Limb (tissue), 2 donors: Measurements from ENCODE around the gene SLC9C2.
"Not testable (repeated sequence)": the region's sequence is repeated elsewhere in the genome, so short reads cannot be mapped to it uniquely, and the experiment has no call there.

Experiments
- DNase-seq, 2 donors: peaks; one replicate each; pipeline ENCODE4 v3.0.0-alpha.2; 2016; ENCODE audit errors: extremely low spot score in 2 of 2

SLC9C2 gene

GRCh38 chr1:173581383-173582079 lies 21.3 kb downstream of the SLC9C2 start:
- no peak for DNase-seq

GRCh38 chr1:173580658-173581057 lies 22.2 kb downstream of the SLC9C2 start:
- DNase-seq, result no peak

DNA sequence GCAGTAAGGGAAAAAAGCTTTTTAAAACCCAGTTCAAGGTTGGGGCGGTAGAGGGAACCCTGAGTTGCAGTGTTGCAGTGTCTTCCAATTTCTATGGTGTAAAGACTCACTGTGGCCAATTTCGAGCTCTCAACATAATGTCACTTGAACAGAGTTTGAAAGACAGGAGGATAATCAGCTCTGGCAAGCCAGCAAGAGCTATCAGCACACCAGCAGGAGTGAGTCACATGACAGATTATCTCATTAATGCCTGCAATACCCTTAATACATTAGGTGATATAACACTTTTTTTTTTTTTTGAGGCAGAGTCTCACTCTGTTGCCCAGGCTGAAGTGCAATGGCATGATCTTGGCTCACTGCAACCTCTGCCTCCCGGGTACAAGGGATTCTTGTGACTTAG lies 22.8 kb downstream of the SLC9C2 start:
- no peak for DNase-seq

DNA sequence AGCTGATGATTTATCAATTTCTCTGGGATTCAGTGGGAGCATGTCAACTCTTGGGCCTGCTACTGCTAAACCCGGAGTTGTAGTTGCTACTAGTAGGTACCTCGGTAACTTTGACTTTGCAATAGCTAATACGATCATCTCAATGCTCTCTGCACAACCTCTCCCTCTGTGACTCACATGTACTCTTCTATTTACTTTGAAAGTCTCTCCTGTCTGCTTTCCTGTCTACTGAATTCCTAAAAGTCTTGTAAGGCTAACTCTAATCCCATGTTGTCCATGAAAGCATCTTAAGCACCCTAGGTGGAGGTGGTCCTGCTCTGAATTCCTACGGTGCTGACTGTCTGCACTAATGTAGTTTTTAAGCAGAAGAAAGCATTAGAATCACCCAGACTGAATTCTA lies 29.3 kb downstream of the SLC9C2 start:
- no peak for DNase-seq

GRCh38 chr1:173572201-173572873 lies 30.5 kb downstream of the SLC9C2 start:
- no peak for DNase-seq

DNA sequence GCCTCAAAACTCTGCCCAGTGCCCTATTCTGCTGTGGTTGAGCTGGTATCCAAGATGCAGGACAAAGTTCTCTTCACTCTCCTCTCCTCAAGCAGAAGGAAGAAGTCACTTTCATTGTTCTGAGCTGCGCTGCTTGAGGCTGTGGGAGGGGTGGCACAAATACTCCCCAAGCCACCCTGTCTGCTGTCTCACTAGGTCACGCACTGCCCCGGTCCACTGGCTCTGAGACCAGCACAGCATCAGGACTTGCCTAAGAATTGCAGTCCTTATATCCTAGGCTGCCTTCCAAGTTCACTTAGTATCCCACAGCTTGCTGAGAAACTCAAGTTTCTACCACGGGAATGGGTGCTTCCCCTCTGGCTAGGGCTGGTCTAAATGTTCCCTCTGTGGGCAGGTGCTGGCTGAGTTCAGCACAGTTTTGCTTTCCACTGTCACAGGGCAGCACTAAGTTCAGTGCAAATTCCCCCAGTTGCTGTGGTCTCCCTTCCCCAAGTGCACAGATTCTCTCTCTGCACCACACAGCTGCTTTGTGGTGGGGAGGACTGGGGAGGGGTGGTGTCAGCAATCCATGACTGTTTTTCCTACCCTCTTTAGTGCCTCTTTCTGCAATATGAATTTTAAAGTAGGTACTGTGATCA lies 32.4 kb downstream of the SLC9C2 start:
- no peak for DNase-seq

GRCh38 chr1:173568483-173568882 lies 34.4 kb downstream of the SLC9C2 start:
- no peak for DNase-seq

DNA sequence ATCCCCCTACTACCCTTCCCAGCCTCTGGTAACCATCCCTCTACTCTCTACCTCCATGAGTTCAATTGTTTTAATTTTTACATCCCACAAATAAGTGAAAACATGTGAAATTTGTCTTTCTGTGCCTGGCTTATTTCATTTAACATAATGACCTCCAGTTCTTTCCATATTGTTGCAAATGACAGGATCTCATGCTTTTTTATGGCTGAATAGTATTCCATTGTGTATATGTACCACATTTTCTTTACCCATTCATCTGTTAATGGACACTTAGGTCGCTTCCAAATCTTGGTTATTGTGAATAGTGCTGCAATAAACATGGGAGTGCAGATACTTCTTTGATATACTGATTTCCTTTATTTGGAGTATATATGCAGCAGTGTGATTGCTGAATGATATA lies 39.0 kb downstream of the SLC9C2 start:
- DNase-seq, result not testable (repeated sequence)

- DNase-seq, result no peak
These were observed 40.1 kb downstream of the SLC9C2 start for GRCh38 chr1:173562813-173563212.

GRCh38 chr1:173561263-173561662 lies 41.6 kb downstream of the SLC9C2 start:
- no peak for DNase-seq

DNA sequence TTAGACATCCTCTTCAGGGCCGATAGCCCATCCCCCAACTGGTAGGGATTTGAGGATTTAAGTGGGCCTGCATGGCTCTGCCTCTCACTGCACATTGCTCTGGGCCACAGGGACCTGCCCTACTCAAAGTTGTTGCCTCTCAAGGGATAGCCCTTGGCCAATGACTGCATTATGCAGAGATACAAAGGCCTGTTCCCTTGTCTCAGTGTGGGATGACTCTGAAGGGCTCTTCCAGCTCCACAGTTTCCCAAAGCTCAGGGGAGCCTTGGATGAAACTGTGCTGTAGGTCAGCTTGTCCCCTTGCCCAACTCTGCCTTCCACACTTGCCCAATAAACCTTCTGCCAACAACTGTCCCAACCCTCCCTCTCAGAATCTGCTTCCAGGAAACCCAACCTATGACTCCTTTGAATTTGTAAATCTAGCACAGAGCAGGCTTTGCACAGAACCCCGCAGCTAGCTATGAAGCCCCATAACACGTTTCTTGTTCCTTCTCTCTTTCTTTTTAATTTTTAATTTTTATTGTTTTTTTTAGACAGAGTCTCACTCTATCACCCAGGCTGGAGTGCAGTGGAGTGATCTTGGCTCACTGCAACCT lies 42.5 kb downstream of the SLC9C2 start:
- no peak for DNase-seq

DNA sequence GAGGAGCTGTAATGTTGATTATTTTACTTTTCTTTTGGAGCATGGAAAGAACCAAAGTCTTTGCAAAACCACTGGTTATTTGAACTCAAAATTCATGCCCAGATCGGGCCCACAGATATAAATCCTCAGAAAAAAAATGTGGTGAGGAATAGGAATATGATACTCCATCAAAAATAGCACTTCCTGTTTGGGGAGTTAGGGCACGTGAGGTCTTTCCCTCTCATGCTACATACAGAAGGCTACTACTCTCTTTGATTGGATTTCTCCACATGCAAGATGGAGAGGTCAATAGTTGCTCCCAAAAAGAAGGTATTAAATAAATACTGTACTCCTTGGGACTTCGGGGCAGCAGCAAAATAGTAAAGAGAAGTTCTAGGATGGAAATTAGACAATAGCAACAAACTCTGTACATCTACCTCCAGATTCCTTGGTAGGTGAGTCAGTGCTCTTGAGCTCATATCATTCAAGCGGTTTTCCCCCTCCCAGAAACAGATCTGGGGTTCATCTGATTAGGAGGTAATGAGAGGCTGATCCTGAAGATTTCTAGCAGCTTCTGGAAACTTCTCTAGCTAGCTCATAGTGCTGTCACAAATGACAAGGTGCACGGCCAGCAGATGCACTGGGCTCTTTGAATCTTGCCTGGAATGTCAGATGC lies 47.1 kb downstream of the SLC9C2 start:
- no peak for DNase-seq

- no peak for DNase-seq
These were observed 48.2 kb downstream of the SLC9C2 start for GRCh38 chr1:173554541-173555250.

- DNase-seq, result no peak
These were observed 48.8 kb downstream of the SLC9C2 start for GRCh38 chr1:173554089-173554488.

DNA sequence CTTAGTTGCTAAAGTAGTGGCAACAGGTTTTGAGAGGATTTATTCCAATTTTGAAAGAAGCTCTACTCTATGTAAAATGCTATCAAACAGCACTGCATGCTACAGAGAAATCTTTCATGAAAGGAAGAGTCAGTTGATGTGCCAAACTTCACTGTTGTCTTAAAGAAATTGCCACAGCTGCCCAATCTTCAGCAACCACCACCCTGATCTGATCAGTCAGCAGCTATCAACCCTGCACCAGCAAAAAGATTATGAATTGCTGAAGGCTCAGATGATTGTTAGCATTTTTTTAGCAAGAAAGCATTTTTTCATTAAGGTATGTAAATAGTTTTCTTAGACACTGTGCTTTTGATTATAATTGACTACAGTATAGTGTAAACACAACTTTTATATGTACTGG lies 49.6 kb downstream of the SLC9C2 start:
- DNase-seq, result no peak

DNA sequence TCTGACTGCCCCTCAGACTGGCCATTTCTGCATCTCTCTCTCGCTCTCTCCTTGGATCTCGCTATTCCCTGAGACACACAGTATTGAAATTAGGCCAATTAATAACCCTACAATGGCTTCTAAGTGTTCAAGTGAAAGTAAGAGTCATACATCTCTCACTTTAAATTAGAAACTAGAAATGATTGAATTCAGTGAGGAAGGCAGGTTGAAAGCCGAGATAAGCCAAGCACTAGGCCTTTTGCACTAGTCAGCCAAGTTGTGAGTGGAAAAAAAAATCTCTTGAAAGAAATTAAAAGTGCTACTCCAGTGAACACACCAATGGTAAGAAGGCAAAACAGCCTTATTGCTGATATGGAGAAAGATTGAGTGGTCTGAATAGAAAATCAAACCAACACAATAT lies 51.2 kb downstream of the SLC9C2 start:
- DNase-seq, result no peak

GRCh38 chr1:173549813-173550212 lies 53.1 kb downstream of the SLC9C2 start:
- DNase-seq, result no peak

DNA sequence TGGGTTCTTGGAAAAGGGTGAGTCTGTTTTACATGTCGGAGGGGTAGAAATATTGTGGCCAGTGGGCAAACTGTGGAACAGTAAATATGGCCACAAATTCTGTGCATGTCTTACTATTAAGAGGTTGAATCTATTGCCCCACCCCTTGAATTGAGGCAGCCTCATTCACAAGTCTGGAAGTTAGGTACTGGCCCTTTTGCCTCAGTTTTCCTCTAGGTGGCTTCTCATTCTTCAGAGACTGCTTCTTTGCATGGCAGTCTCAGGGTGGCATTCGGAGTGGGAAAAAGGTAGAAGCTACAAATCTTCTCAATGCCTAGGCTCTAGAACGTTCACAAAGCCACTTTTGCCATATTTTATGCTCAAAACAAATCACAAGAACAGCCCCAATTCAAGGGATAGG lies 57.2 kb downstream of the SLC9C2 start:
- no peak for DNase-seq

GRCh38 chr1:173536223-173536622 lies 66.6 kb downstream of the SLC9C2 start:
- DNase-seq, result no peak

GRCh38 chr1:173532237-173532636 lies 70.6 kb downstream of the SLC9C2 start:
- DNase-seq, result no peak
